ENCODE results near the gene CDK5. TPM values are rescaled to one million over a fixed set of nuclear protein-coding genes. Genes with fewer than 3 reads are reported as not detected.

The CDK5 gene
- total and polyA plus RNA-seq, 9 of the 15 experiments (the other 6 are each of a cell fraction or from before 2014, with no cell fraction given) = 3.2 to 38.0 (median 27.5) TPM

DNA sequence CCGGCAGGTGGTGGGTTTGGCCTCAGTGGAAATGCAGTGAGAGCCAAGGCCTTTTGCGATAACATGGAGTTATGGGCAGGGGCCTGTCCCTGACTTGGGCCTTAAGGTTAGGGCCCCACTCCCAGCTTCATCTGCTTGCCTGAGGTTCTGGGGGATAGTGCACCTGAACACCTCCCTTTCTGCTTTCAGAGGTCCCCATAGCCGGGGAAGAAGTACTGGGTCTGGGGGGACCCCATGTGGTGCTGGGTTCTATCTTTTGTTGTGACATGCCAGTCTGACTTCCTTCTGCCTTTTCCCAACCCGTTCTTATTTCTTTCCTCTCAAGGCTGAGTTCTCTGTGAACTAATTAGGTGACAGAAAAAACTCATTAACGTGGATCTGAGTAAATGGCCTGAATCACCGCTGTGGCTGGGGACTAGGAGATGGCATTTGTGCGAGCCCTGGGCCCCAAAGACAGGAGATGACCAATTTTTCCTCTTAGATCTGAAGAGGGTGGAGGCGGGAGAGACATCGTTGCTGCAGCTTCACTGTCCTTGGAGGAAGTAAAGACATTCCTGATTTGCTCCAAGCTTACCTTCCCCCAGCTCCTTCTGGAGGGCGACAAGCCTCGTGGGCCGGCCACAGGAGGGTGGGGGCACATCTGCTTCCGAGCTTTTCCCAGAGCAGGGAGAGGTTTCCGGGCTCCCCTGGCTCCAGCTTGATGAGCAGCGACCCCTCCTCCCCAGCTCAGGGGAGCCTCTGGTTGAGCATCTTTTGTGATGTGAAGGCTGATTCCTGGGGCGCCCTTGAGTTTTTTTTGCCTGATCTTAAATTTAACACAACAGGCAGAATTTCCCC lies 30.5 kb upstream of the CDK5 start:
- FAIRE-seq = peak; percentile 63
- DNase-seq (ENCODE audit: extremely low read depth in 1 of 4, low spot score in 3 of 4) = peak in 1 of 4 experiments; percentile 58
- peak overlapping the region; percentile 67 for H3K4me3 ChIP-seq
- H3K4me2 ChIP-seq (ENCODE audit: insufficient read depth, low read length) = peak overlapping the region; percentile 88
- peak overlapping the region; percentile 84 to 98 for H3K9ac ChIP-seq (ENCODE audit: insufficient read depth in 1 of 2, low read depth in 2 of 2, low read length in 2 of 2)
- H3K4me1 ChIP-seq (replicated peaks in 1 of 2; ENCODE audit: control insufficient read depth in 2 of 2, insufficient read depth in 2 of 2, low read length in 2 of 2) = peaks cover 41 to 70% of the 10 kb centered on the region in 2 experiments
- intact Hi-C loops (cut with micrococcal nuclease) = loop anchor here (10.0 kb wide), 1 partner anchor 773 kb away; no protein-coding TSS in a partner anchor
- no peak overlapping the region for H2AFZ ChIP-seq (ENCODE audit: low read depth, low read length)
- in situ Hi-C loops (cut with MboI) = no loop called here
- H3K9me1 ChIP-seq (ENCODE audit: control insufficient read depth, insufficient read depth, low read length) = peaks cover 9% of the 10 kb centered on the region
- H4K20me1 ChIP-seq (replicated peaks; ENCODE audit: control insufficient read depth, insufficient read depth, low read length) = peaks cover 46% of the 10 kb centered on the region
- peaks cover 69% of the 10 kb centered on the region for H3K79me2 ChIP-seq (ENCODE audit: control insufficient read depth, insufficient read depth, low read length)
- H3K27me3 ChIP-seq (ENCODE audit: control insufficient read depth in 2 of 2, insufficient read depth in 2 of 2, low read length in 2 of 2) = no peaks in the 10 kb centered on the region
- peak overlapping the region; percentile 81 for H3K27ac ChIP-seq (ENCODE audit: extremely low read depth, low read depth, low read length)
- no peak for ATAC-seq
- 45% methylated on average over 16 of the region's 16 CpGs for WGBS (ENCODE audit: insufficient coverage, low coverage, missing lambda C conversion rate)
- ChIA-PET CTCF (ENCODE audit: low intra/inter-chr PET ratio) (interaction anchor here (1.7 kb wide), 1 partner anchor 22 kb away, joined by 4 read pairs; no protein-coding TSS in a partner anchor), POLR2A (interaction anchor here (0.6 to 1.4 kb wide), 9 partner anchors 8 to 109 kb away, joined by 3 to 5 read pairs (median 3); partner anchors contain the start of gene ABCB8)
- BruUV-seq (replicated peaks) = TSS peak; percentile 34
- H3K36me3 ChIP-seq (ENCODE audit: control insufficient read depth, insufficient read depth, low read length) = peaks cover 55% of the 10 kb centered on the region; the same call in 2 of the 3 replicates
- H3K9me3 ChIP-seq (replicated peaks; ENCODE audit: control insufficient read depth, insufficient read depth, low read depth, low read length) = no peaks in the 10 kb centered on the region
- TF ChIP-seq SMAD1 (IDR thresholded peaks at IDR 0.05; ENCODE audit: low read depth, low read length, partially characterized antibody) (no peak), GABPB2 (CRISPR knock-in tag; conservative IDR thresholded peaks at IDR 0.05) (no peak), LCOR (CRISPR knock-in tag; IDR thresholded peaks at IDR 0.05) (0 out of 2 replicates have a peak, but pooled peaks have one; percentile 23), ZNF431 (CRISPR knock-in tag; IDR thresholded peaks at IDR 0.05) (no peak), PREB (CRISPR knock-in tag; IDR thresholded peaks at IDR 0.05) (0 out of 2 replicates have a peak, but pooled peaks have one; percentile 75), RHOXF2B (CRISPR knock-in tag; conservative IDR thresholded peaks at IDR 0.05) (no peak), RERE (CRISPR knock-in tag; IDR thresholded peaks at IDR 0.05; ENCODE audit: borderline replicate concordance) (0 out of 2 replicates have a peak, but pooled peaks have one; percentile 29), ZBTB1 (CRISPR knock-in tag; IDR thresholded peaks at IDR 0.05; ENCODE audit: borderline replicate concordance, low read depth) (peak; percentile 74; the same call in 1 of the 2 replicates), SMARCA4 (IDR thresholded peaks at IDR 0.05) (0 out of 2 replicates have a peak, but pooled peaks have one; percentile 15), SMARCE1 (IDR thresholded peaks at IDR 0.05) (0 out of 2 replicates have a peak, but pooled peaks have one; percentile 42), ZC3H4 (CRISPR knock-in tag; IDR thresholded peaks at IDR 0.05; ENCODE audit: borderline replicate concordance) (0 out of 2 replicates have a peak, but pooled peaks have one; percentile 53), CHCHD3 (CRISPR knock-in tag; IDR thresholded peaks at IDR 0.05) (no peak), ZNF41 (CRISPR knock-in tag; conservative IDR thresholded peaks at IDR 0.05) (no peak)

All from K562 (cell line).